ENCODE results near the gene TMEM217.

Gene TMEM217

GRCh38 chr6:37180075-37180474 is 77.9 kb downstream of the TMEM217 start:
- no peak for DNase-seq (ENCODE audit: low read depth)

DNA sequence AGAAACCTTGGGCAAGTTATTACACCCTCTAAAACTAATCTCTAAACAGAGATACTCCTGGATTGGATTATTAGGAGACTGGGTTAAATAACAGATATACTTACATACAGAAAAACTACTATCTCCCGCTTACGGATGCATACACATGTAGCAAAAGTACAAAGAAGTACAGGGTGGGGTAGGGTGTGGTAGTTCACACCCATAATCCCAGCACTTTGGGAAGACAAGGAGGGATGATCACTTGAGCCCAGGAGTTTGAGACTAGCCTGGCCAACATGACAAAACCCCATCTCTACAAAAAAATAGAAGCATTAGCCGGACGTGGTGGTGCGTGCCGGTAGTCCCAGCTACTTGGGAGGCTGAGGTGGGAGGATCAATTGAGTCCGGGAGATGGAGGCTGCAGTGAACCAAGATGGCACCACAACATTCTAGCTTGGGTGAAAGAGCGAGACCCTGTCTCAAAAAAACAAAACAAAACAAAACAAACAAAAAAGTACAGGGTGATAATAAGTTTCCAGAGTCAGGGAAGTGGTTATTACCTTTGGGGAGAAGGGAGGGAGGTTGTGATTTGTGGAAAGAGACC is 79.9 kb downstream of the TMEM217 start:
- DNase-seq (ENCODE audit: low read depth) = no peak

- DNase-seq (ENCODE audit: low read depth) = no peak
Measured at GRCh38 chr6:37177077-37177934, 80.6 kb downstream of the TMEM217 start.

- DNase-seq (ENCODE audit: low read depth) = no peak
Measured at GRCh38 chr6:37176268-37177076, 81.5 kb downstream of the TMEM217 start.

- no peak for DNase-seq (ENCODE audit: low read depth)
Measured at GRCh38 chr6:37175332-37176267, 82.3 kb downstream of the TMEM217 start.

DNA sequence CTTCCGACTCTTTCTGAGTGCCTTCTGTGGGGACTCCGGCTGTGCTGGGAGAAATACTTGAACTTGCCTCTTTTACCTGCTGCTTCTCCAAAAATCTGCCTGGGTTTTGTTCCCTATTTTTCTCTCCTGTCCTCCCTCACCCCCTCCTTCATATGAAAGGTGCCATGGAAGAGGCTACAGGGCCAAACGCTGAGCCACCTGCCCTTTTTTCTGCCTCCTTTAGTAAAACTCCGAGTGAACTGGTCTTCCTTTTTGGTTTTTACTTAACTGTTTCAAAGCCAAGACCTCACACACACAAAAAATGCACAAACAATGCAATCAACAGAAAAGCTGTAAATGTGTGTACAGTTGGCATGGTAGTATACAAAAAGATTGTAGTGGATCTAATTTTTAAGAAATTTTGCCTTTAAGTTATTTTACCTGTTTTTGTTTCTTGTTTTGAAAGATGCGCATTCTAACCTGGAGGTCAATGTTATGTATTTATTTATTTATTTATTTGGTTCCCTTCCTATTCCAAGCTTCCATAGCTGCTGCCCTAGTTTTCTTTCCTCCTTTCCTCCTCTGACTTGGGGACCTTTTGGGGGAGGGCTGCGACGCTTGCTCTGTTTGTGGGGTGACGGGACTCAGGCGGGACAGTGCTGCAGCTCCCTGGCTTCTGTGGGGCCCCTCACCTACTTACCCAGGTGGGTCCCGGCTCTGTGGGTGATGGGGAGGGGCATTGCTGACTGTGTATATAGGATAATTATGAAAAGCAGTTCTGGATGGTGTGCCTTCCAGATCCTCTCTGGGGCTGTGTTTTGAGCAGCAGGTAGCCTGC is 83.2 kb downstream of the TMEM217 start:
- no peak for DNase-seq (ENCODE audit: low read depth)

DNA sequence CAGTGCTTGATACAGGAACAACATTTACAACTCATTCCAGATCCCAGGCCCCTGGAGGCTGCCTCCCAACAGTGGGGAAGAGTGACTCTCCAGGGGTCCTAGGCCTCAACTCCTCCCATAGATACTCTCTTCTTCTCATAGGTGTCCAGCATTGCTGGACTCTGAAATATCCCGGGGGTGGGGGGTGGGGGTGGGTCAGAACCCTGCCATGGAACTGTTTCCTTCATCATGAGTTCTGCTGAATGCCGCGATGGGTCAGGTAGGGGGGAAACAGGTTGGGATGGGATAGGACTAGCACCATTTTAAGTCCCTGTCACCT is 83.8 kb downstream of the TMEM217 start:
- DNase-seq (ENCODE audit: low read depth) = no peak

DNA sequence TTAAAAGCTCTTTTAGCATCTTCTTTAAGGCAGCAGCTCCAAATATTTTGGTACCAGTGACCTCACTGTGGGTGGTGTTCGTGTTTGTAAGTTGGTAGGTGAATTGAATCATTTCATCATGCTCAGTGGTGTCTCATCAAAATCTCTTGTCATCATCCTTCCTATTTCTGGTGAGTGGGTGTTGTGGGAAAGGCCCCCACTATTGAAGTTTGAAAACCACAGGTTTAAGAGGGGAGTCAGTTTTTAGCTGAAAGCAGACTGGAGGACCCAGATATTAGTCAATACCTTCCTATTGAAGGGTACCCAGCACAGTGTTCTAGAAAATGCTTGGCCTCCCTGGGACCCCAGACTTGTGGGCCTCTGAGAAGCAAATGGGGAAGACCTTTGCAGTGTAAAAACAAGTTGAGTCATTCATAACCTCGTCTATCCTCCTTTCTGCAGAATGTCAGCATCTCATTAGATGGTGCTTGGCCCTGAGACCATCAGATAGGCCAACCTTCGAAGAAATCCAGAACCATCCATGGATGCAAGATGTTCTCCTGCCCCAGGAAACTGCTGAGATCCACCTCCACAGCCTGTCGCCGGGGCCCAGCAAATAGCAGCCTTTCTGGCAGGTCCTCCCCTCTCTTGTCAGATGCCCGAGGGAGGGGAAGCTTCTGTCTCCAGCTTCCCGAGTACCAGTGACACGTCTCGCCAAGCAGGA is 84.3 kb downstream of the TMEM217 start:
- no peak for DNase-seq (ENCODE audit: low read depth)

- DNase-seq (ENCODE audit: low read depth) = no peak
Measured at GRCh38 chr6:37172912-37173492, 84.9 kb downstream of the TMEM217 start.

- peak; percentile 87 for DNase-seq (ENCODE audit: low read depth)
Measured at GRCh38 chr6:37171970-37172812, 85.8 kb downstream of the TMEM217 start.

DNA sequence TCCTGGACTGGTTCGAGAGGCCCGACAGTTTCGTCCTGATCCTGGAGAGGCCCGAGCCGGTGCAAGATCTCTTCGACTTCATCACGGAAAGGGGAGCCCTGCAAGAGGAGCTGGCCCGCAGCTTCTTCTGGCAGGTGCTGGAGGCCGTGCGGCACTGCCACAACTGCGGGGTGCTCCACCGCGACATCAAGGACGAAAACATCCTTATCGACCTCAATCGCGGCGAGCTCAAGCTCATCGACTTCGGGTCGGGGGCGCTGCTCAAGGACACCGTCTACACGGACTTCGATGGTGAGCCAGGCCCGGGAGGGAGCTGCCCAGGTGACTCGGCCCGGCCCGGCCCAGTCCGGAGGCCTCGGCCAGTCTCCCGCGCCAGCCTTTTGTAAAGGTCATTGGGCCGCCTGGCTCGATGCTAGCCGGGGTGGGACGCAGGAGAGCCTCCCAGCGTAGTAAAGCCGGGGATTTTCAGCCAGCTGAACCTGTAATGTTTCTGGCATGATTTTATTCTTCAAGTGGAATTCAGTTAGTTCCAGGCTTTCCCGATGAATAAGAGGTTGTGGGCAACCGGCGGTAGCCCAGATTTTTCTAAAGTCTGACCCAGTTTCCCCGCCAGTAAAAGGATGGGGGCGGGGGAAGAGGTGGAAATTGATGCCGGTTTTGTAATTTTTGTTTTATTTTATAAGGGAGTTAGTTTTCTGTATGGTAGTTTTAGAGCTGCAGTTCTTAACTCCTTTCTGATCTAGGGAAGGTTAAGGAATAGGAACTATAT is 86.6 kb downstream of the TMEM217 start:
- DNase-seq (ENCODE audit: low read depth) = no peak

DNA sequence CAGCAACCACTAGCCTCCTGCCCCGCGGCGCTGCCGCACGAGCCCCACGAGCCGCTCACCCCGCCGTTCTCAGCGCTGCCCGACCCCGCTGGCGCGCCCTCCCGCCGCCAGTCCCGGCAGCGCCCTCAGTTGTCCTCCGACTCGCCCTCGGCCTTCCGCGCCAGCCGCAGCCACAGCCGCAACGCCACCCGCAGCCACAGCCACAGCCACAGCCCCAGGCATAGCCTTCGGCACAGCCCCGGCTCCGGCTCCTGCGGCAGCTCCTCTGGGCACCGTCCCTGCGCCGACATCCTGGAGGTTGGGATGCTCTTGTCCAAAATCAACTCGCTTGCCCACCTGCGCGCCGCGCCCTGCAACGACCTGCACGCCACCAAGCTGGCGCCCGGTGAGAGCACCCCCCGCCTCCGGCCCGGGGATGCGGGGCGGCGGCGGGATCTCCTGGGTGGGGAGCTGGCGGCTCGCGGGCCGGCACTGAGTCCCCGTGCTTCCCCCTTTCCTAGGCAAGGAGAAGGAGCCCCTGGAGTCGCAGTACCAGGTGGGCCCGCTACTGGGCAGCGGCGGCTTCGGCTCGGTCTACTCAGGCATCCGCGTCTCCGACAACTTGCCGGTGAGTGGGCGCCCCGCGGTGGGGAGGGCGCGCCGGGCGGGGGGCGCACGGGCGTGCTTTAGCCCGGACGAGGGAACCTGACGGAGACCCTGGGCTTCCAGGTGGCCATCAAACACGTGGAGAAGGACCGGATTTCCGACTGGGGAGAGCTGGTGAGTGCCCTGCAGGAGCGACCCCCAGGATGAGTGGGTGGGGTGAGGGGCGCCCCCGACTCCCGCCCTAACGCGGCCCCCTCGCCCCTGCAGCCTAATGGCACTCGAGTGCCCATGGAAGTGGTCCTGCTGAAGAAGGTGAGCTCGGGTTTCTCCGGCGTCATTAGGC is 87.4 kb downstream of the TMEM217 start:
- no peak for DNase-seq (ENCODE audit: low read depth)

- peak; percentile 96 for DNase-seq (ENCODE audit: low read depth)
Measured at GRCh38 chr6:37169496-37170272, 88.3 kb downstream of the TMEM217 start, which contains the start of gene PIM1. TSS of gene PIM1 (plus strand) at chr6:37170152. CDS start at chr6:37170576, 424 bp downstream.

- no peak for DNase-seq (ENCODE audit: low read depth)
Measured at GRCh38 chr6:37168811-37169495, 89.0 kb downstream of the TMEM217 start.

GRCh38 chr6:37168163-37168758 is 89.7 kb downstream of the TMEM217 start:
- no peak for DNase-seq (ENCODE audit: low read depth)
